SJSA1 (cell line): Measurements from ENCODE around the gene VOPP1. TPM values are rescaled to one million over a fixed set of nuclear protein-coding genes. Genes with fewer than 3 reads are reported as not detected.

Experiments used
- DNase-seq, 2 experiments: peaks; one replicate each; pipeline ENCODE4 v3.0.0-alpha.2; 2015 to 2020; ENCODE audit warnings: low spot score in 2 of 2, low read depth in 1 of 2
- H3K27ac ChIP-seq: fragments of 250-450 bp; sonication (Bioruptor Pico); 2 replicates; pipeline ENCODE4 v1.5.1; 2020; ENCODE audit warnings: mild to moderate bottlenecking, moderate library complexity
- H3K27me3 ChIP-seq: fragments of 250-450 bp; sonication (Bioruptor Pico); replicated peaks from 2 replicates; pipeline ENCODE4 v1.5.1; 2020; ENCODE audit warnings: mild to moderate bottlenecking, moderate library complexity
- H3K36me3 ChIP-seq: fragments of 250-450 bp; sonication (Bioruptor Pico); 2 replicates; pipeline ENCODE4 v1.5.1; 2020; ENCODE audit warnings: mild to moderate bottlenecking
- H3K4me1 ChIP-seq: fragments of 250-450 bp; sonication (Bioruptor Pico); replicated peaks from 2 replicates; pipeline ENCODE4 v1.6.1; 2021; ENCODE audit warnings: mild to moderate bottlenecking
- H3K4me3 ChIP-seq: fragments of 250-450 bp; sonication (Bioruptor Pico); 2 replicates; pipeline ENCODE4 v1.5.1; 2020; ENCODE audit warnings: mild to moderate bottlenecking
- H3K9me3 ChIP-seq: fragments of 250-450 bp; sonication (Bioruptor Pico); replicated peaks from 2 replicates; pipeline ENCODE4 v1.5.1; 2020; ENCODE audit warnings: mild to moderate bottlenecking
- total RNA-seq: library from RNA; depleted of rRNA; stranded (reverse); fragments of >200 nt; shearing (Covaris generic); gene quantifications from 2 replicates; pipeline ENCODE4 v1.2.3, GENCODE V29; 2014

Gene VOPP1
- total RNA-seq, 1 experiment from 2014 or later: 107 TPM

DNA sequence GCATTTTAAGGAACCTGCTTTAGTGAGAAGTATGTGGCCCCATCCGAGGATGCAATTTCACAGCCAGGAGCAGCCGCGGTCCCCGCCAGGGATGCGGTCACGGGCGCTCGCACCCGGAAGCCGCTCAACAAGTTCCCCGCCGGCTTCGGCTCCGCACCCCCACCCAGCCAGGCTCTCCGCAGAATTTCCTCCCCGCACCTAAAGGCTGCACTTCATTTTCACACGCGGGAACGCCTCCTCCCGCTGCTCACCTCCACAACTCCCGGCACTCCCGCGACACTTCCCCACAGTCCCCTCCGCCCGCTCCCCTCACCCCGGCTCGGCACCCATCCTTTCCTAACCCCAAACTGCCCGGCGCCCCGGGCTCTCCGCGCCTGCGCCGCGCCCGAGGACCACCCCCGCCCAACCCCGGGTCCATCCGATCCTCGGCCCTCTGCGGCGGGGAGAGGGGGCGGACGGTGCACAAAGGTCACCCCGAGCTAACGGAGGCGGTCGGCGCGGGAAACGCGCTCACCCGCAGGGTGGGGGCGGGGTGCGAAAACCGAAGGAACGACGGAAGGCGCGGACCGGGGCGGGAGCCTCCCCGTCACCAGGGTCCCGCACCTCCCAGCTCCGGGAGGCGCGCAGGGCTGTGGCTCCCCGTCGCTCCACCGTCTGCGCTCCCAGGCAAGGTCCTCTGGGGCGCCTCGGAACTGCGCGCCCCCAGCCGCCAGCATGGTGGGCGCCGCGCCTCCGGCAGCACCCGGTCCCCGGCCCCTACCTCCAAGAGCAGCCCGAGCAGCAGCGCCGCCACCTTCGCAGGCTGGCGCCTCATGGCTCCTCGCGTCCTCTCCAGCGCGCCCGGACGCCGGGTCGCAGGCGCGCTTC, 558 bp downstream of the VOPP1 start:
- H3K9me3 ChIP-seq: 0 out of 2 replicates have a peak, but pooled peaks cover 3% of the 10 kb centered on the region
- peak overlapping the region; percentile 96 for H3K4me3 ChIP-seq
- peak overlapping the region; percentile 86 for H3K27ac ChIP-seq
- H3K4me1 ChIP-seq: peaks cover 54% of the 10 kb centered on the region
- H3K27me3 ChIP-seq: no peaks in the 10 kb centered on the region
- DNase-seq: peak; percentile 61 to 66
- H3K36me3 ChIP-seq: peaks cover 34% of the 10 kb centered on the region

DNA sequence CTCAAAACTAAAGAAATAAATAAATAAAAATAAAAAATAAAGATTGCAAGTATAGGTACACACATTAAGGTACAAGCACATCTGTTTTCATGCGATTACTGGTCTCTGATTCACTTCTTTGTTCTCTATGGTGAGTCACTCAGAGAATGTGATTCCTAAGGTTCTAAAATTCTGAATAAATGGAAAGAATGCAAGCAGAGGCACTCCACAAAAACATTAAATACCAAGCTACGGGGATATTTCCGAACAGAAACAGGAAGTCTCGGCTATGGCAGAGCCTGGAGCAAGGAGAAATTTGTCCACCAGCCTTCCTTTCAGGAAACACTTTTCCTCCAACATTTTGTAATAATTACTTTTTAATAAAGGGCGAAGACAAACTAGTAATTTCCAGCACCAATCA, 1.4 kb downstream of the VOPP1 start:
- 0 out of 2 replicates have a peak, but pooled peaks cover 3% of the 10 kb centered on the region for H3K9me3 ChIP-seq
- peak overlapping the region; percentile 86 for H3K27ac ChIP-seq
- H3K4me3 ChIP-seq: peak overlapping the region; percentile 96
- peak in 1 of 2 experiments; percentile 83 for DNase-seq
- H3K36me3 ChIP-seq: peaks cover 34% of the 10 kb centered on the region
- H3K27me3 ChIP-seq: no peaks in the 10 kb centered on the region
- H3K4me1 ChIP-seq: peaks cover 57% of the 10 kb centered on the region

DNA sequence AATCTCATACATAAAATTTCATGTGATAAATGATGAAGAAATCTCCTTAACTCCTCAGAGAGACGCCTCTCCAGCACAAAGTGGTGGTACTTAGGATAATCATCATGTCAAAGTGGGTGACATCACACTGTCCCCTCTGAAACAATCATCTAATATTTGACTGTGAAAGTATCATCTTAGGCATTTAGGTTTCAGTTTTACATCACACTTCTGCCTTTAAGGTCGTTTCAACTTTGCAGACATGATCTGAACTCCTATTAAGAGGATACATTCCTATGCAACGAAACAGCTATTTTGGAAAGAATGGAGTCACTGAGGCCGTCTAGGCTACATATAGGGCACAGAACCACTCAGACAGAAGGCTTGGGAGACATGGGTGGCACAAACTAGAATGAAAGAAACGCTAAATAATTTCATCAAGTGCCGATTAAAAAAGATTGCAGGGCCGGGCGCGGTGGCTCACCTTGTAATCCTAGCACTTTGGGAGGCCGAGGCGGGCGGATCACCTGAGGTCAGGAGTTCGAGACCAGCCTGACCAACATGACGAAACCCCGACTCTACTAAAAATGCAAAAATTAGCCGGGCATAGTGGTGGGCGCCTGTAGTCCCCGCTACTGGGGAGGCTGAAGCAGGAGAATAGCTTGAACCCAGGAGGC, 2.0 kb downstream of the VOPP1 start:
- Histone ChIP-seq H3K4me3 (peak overlapping the region; percentile 96), H3K9me3 (0 out of 2 replicates have a peak, but pooled peaks cover 3% of the 10 kb centered on the region), H3K27me3 (no peaks in the 10 kb centered on the region), H3K27ac (peak overlapping the region; percentile 86), H3K4me1 (peaks cover 62% of the 10 kb centered on the region), H3K36me3 (peaks cover 34% of the 10 kb centered on the region)
- DNase-seq: no peak

DNA sequence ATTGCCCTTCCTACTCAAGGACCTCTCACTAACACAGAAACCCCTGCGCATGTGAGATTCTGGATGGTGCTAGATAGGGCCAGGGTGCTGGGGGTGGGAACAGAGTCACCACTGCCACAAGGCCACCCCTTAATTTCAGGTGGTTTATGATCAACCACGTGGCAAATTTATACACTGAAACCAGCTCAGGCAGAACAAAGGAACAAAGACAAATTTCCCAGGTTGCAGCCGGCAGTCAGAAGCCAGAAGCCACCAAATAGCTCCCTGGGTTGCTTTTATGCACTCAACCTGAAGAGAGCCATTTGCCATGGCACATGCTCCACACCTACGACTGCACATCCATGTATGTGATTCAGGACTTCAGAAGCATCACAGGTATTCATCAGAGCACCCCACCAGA, 2.5 kb downstream of the VOPP1 start:
- Histone ChIP-seq H3K4me1 (peaks cover 62% of the 10 kb centered on the region), H3K27me3 (no peaks in the 10 kb centered on the region), H3K9me3 (0 out of 2 replicates have a peak, but pooled peaks cover 3% of the 10 kb centered on the region), H3K4me3 (no peak overlapping the region), H3K27ac (peak overlapping the region; percentile 86; the same call in 1 of the 2 replicates), H3K36me3 (peaks cover 34% of the 10 kb centered on the region)
- no peak for DNase-seq

DNA sequence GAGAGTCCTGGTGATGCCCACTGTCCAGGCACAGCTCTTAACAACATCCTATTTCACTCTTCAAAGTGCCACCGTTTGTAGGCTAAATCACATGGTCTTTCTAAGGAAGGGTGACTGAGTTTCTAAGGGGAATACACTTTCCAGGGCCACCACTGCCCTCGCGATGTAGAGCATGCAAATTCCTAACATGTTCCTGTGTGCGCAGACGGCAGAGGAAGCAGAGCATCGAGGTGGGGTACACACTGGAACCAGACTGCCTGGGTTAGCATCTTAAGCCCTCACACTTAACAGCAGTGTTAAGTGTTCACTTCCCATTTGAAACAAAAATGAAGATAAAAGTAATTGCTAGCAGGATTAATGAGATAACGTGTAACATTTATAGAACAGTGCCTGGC, 3.0 kb downstream of the VOPP1 start:
- no peak overlapping the region for H3K4me3 ChIP-seq
- peaks cover 34% of the 10 kb centered on the region for H3K36me3 ChIP-seq
- H3K9me3 ChIP-seq: 0 out of 2 replicates have a peak, but pooled peaks cover 3% of the 10 kb centered on the region
- no peak for DNase-seq
- no peak overlapping the region for H3K27ac ChIP-seq
- H3K27me3 ChIP-seq: no peaks in the 10 kb centered on the region
- peaks cover 60% of the 10 kb centered on the region for H3K4me1 ChIP-seq

DNA sequence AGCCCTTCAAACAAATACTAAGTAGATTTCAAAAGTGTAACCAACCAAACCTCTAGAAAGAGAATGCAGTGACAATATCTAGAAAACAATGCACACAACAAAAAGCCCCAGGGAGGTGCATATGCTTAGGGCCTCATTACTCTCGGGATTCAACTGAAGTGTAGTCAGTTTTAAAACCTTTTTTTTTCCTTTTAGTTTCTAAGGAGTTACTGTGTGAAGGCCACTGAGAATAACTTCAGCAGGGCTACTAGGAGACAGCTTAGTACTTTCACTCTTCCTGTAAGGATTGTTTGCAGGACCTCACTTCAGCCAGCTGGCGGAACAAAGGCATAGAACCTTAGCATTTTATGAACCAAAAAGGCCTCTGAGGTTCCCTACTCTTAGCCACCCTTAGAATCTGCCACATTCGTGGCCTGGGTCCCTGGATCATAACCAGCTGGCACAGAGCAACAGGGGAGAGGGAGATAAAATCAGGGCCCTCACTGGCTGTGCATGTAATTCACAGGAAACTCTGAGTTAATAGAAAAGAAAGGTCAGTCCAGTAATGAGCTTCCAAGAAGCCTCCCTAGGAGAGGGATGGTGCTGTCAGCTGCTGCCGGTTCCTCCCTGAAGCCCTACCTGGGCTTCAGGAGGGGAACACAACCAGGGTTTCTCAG, 3.6 kb downstream of the VOPP1 start:
- no peak for DNase-seq
- Histone ChIP-seq H3K27me3 (no peaks in the 10 kb centered on the region), H3K4me1 (peaks cover 55% of the 10 kb centered on the region), H3K9me3 (0 out of 2 replicates have a peak, but pooled peaks cover 3% of the 10 kb centered on the region), H3K36me3 (peaks cover 34% of the 10 kb centered on the region), H3K4me3 (no peak overlapping the region), H3K27ac (no peak overlapping the region)

DNA sequence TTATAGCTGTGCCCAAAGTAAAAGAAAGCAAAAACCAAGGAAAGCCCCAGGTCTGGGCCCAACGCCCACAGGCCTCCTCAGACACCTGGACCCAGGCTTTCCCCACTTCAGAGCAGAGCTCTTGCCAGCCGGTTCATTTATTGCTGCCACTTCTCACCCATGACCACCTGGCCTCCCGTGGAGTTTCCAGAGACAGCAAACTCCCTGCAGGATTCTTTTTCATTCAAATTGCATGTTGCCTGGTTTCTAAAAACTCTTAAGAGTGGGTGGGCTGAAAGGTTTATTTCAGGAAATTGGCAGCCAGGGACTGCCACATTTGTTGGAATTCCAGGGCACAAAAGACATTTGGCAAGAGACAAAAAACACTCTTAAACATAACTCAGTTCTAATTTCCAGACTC, 4.7 kb downstream of the VOPP1 start:
- Histone ChIP-seq H3K27ac (no peak overlapping the region), H3K36me3 (peaks cover 34% of the 10 kb centered on the region), H3K27me3 (no peaks in the 10 kb centered on the region), H3K4me3 (no peak overlapping the region), H3K4me1 (peaks cover 43% of the 10 kb centered on the region), H3K9me3 (0 out of 2 replicates have a peak, but pooled peaks cover under 1% of the 10 kb centered on the region)
- no peak for DNase-seq

DNA sequence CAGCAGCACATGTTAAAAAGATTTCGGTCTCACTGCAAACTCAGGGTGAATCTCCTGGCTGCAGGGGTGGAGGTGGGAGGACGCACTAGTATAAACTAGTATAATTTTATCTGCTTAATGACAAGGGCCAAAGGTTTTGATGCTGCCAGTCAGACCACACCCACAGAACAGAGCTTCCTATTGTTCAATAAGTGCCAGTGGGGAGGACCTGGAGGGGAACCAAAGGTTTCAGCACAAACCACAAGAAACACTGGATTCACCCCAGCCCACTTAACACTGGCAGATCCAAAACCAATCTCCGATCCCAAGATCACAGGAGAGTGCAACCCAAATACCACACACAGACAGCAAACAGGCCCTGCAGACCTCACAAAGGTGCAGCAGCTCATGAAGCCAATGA, 6.6 kb downstream of the VOPP1 start:
- no peak overlapping the region for H3K27ac ChIP-seq
- peaks cover 30% of the 10 kb centered on the region for H3K36me3 ChIP-seq
- no peaks in the 10 kb centered on the region for H3K9me3 ChIP-seq
- no peaks in the 10 kb centered on the region for H3K27me3 ChIP-seq
- H3K4me1 ChIP-seq: peaks cover 42% of the 10 kb centered on the region
- no peak overlapping the region for H3K4me3 ChIP-seq
- no peak for DNase-seq

DNA sequence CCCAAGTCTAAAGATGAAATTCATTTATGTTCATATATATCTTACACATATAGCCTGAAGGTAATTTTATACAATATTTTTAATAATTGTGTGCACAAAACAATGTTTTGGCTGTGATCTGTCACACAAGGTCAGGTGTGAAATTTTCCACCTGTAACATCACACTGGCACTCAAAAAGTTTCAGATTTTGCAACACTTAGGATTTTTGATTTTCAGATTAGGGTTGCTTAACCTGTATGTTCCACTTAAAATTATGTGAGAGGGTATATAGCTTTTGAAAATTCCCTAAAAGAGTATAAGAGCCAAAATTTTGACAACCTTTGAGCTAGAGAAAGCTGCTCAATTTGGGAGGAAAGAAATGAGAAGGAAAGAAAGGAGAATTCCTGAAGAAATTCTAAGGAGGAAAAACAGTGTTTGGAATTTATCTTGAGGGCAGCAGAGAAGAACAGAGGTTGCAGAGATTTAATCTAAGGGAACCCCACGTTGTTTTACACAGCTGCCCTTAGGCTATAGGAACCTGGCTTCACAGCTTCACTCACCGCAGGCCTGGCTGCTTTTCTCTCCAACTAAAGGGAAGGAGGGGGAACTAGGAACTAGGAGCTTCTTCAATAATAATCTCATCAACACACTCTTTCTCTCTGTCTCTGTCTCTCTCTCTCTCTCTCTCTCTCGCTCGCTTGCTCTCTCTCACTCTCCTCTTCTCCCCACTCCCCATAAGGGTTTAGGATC, 8.5 kb downstream of the VOPP1 start:
- no peak for DNase-seq

DNA sequence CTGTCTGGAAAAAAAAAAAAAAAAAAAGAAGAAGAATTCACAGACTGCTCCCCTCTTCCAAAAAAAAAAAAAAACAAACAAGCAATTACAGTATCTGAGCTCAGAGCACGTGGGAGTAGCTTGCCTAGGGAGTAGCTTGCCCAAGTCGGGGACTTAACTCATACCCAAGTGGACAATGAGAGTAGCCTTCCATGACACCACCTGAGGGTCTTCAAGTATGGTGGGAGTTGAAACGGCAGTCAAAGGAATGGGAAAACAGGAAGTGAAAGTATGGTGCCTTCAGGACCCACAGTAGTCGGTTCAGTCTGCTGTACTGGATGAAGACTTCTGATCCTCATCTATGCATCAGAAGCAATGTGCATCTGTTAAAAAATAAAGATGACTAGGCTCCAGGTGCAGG, 10.6 kb downstream of the VOPP1 start:
- H3K36me3 ChIP-seq: peaks cover 3% of the 10 kb centered on the region; the same call in 1 of the 2 replicates
- H3K27ac ChIP-seq: no peak overlapping the region
- no peak overlapping the region for H3K4me3 ChIP-seq
- DNase-seq: no peak
- H3K27me3 ChIP-seq: no peaks in the 10 kb centered on the region
- peaks cover 21% of the 10 kb centered on the region for H3K4me1 ChIP-seq
- no peaks in the 10 kb centered on the region for H3K9me3 ChIP-seq

More for the DNA sequence above, 8.5 kb downstream of the VOPP1 start:
- peaks cover 23% of the 10 kb centered on the region for H3K4me1 ChIP-seq
- no peaks in the 10 kb centered on the region for H3K27me3 ChIP-seq
- H3K27ac ChIP-seq: no peak overlapping the region
- peaks cover 13% of the 10 kb centered on the region for H3K36me3 ChIP-seq
- H3K9me3 ChIP-seq: no peaks in the 10 kb centered on the region
- H3K4me3 ChIP-seq: no peak overlapping the region

DNA sequence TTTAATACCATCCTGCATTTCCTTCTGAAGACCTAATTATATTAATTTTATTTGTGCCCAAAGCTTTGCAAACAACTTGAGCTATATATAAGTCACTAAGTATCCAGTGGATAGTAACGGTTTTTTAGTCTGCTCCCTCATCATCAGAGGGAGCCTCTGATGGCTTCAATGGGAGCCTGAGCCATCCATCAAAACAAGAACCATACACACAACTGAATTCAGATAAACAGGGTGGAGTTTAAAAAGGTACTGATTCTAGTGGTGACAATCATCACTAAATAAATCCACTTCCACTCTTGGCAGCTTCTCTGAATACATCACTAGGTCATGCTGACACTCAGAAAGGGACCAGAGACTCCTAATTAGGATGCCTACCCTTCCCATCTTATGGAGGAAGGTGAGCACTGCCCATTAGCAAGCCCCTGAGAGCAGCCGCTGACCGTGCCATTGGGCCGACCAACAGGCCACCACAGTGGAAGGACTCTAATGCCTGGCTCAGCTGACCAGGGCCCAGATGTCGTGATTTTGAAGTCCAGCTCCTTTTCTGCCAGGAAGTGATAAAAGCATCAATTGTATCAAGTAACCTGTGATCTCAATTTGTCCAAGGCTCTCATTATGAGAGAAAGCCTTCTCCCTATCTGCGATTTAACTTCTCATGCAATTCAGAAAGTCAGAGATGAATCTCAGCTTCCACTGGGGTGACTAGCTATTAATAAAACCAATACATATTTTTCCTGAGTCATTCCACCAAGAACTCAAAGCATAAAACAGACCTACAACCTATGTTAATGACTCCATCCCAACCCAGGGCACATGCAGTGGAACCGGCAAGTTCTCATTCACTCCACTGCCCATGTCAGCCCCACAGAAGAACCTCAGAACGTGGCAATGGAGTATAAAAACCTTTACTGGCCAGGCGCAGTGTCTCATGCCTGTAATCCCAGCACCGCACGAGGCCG, 13.1 kb downstream of the VOPP1 start:
- Histone ChIP-seq H3K36me3 (peaks cover 19% of the 10 kb centered on the region), H3K4me1 (peaks cover 32% of the 10 kb centered on the region), H3K27ac (no peak overlapping the region), H3K27me3 (no peaks in the 10 kb centered on the region), H3K9me3 (no peaks in the 10 kb centered on the region), H3K4me3 (no peak overlapping the region)
- DNase-seq: no peak

DNA sequence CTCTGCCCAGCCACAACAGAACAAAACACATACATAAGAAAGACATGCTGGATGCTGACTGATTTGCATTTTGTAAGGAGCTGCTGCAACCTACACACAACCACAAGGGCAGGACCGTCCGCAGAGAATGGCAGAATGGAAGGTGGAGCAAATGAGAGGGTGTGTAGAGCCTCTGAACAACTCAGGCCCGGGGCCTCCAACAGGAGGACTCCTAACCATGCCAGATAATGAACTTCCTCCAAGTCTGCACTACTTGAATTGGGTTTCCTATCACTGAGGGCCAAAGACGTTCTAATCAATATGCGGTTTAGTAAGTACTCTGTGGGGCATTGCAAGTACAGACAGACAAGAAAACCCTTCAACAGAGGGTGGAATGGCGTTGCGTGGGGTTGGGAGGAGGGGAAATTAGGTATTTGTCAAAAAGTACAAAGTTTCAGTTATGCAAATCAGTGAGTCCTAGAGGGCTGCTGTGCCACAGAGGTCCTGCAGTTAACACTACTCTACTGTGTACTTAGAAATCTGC, 14.6 kb downstream of the VOPP1 start:
- H3K27me3 ChIP-seq: no peaks in the 10 kb centered on the region
- peaks cover 25% of the 10 kb centered on the region for H3K36me3 ChIP-seq

More for the DNA sequence above, 14.6 kb downstream of the VOPP1 start:
- H3K9me3 ChIP-seq: no peaks in the 10 kb centered on the region
- no peak for DNase-seq
- no peak overlapping the region for H3K27ac ChIP-seq
- H3K4me3 ChIP-seq: no peak overlapping the region
- peaks cover 37% of the 10 kb centered on the region for H3K4me1 ChIP-seq
